GM19240 (cell line): ENCODE results near the gene DIPK2A.

ENCODE experiments used
- DNase-seq: peaks from one replicate; pipeline ENCODE4 v3.0.0; 2011; ENCODE audit warnings: low spot score; ENCODE audit not compliant: insufficient read length

DIPK2A gene, protein sequence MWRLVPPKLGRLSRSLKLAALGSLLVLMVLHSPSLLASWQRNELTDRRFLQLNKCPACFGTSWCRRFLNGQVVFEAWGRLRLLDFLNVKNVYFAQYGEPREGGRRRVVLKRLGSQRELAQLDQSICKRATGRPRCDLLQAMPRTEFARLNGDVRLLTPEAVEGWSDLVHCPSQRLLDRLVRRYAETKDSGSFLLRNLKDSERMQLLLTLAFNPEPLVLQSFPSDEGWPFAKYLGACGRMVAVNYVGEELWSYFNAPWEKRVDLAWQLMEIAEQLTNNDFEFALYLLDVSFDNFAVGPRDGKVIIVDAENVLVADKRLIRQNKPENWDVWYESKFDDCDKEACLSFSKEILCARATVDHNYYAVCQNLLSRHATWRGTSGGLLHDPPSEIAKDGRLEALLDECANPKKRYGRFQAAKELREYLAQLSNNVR

DNA sequence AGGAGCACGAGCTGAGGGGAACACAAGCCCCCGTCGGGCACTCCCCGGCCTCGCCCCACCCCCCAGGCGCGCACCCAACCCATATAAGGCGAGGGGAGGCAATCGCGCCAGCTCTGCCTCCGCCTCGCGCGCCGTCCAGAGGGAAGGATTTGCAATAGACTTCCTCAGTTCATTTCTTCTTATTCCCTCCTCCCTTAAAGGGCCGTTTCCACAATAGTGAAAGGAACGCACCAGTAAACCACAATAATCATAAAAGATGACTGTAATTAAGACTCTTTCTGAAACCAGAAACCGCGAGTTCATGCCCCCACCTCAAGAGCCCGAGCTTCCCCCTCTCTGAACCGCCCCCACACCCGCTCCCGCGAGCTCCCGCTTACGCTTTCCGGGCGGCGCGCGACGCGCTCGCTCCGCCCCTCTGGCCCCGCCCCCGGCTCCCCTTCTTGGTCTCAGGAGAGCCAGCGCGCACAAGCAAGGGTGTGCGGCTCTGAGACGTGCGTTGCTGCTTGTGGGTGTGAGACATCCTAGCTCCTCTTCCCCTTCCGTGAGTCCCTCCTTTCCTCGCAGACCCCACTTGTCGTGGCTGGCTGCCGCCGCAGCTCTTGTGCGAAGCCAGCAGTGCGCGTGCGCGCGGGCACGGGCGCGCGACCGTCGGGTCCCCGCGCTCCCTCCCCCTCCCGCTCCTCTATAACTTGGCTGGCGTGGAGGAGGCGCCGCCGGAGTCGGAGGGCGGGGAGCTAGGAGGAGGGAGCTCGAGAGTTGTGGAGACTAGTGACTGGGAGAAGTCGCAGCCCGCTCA lies at the start of gene DIPK2A:
DIPK2A (plus strand) TSS at position 465 of the 796 bp plus-strand sequence. CDS start 510 bp downstream, outside the sequence.
- DNase-seq, result peak; percentile 22

DNA sequence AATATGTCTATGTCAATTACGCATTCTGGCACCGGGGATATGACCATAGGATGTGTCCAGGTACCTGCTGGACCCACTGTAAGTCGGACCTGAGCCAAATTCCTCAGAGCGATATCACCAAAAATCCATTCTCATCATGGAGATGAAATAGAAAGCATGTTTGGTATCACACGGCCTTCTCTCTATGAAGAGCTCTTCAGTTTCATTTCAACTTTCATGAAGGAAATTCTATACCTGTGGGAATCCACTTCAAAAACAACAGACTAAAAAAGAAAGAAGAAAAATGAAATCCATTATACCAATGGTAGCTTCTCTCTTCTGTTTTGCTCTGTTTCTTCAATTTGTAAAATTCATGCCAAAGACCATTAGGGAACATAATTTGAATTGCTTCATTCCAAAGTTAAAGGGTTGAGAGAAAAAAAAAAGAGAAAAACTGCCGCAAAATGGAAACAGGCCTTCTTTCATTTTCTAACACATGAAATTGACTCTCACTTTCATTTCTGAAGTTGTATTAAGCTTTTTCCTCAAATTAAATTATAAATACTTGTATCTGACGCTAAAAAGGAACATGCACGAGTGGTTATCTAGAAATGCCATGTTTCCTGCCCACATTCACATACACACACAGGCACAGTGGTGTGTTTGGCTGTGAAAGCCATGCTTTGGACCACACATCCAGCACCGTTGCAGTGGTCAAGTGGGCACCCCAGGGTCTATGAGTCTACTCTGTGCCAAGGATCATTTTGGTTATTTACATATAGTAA lies 46.9 kb upstream of the DIPK2A start:
- no peak for DNase-seq

DNA sequence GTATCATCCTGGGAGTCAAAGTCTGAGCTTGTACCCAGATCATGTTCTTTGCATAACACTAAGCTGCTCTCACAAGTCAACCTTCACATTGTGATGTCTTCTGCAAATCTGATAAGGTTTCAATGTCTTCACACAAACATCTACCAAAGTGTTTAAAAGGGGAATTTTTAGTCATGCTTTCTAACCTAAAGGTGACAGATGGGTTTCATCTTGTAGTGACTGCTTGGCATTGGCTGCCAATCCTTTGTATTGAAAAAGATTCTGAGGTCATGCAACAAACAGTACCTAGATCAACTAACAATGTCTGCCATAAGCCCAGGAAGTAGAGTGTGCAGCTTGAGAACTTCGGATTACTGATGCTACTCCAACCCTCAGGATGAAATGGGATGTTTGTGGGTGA lies 43.6 kb upstream of the DIPK2A start:
- no peak for DNase-seq

DNA sequence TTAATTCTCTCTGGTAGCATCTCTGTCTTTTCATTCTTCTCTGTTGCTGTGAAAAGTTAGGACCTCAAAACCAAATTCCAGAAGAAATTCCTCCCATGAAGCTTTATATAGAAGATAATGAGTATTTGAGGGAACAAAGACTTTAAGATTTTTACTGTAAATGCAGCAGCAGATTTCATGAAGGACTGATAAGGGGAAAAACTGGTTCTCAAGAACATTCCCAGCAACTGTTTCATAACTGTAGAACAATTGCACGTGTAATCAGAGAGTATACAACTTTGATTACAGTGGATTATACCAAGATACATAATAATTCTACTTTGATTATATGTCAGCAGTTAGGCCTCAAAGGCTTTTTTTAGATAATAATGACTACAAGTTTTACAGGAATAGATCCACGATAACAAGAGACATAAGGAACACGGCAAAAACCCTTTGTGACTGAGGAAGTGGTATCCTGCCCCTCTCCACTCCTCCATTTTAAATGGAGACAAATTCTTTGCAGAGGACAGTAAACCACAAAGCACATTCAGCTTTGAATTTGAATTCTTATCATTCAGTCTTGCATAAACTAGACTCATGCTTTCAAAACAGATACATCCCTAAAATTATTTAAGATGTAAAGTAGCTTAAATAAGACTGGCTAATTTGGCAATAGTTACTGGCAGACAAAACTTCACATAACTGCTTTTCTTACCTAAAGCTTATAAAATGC lies 42.9 kb upstream of the DIPK2A start:
- DNase-seq, result no peak

DNA sequence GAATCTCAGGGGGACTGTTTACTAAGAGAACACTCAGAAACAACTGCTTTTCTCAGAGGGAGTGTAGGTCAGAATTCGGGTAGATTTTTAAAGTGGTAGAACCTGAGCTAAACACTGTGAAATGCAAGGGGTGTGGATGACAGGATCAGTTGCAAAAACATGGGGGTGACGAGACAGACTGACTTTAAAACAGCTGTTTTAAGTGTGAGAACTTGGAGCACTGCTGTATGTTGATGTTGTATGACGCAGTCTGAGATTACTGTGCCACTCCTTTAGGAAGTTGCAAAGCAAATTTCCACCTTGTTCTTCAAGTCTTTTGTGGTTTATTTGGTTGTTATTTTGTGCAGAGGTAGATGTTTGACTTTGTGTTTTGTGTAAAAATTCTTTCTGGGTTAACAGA lies 36.8 kb upstream of the DIPK2A start:
- no peak for DNase-seq

DNA sequence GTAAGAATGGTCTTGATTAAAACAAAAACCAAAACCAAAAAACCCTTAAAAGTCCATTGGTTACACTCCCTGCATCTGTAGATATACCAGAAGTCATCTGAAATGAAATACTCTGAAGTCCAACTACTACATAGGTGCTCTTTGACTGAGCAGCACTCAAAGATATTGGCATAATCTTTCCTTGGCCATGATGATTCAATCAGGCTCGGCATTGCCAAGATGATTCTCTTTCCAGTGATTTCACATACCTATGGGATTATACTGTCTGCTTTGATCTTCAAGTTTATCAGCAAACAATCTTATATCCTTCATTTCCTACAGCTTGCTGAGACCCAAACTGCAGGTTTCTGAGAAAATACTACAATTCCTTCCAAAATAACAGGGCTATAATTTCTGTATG lies 35.9 kb upstream of the DIPK2A start:
- DNase-seq, result no peak

DNA sequence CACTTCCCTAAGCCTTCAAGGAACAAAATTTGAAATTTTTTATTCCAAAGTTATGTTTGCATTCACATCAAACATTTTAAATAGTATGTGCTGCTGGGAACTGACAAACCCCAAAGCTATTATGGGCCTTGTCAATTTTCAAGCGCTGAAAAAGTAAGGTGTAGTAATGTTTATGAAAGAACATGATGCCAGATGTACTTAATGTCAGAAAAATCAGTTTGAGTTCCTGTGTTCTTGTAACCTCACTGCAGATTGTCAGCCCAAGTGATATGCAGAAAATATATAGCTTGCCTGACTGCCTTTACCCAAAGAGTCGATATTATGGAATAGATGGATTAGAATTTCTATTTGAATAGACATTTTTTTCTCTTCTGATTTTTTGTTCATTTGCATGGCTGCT lies 20.8 kb upstream of the DIPK2A start:
- no peak for DNase-seq

DNA sequence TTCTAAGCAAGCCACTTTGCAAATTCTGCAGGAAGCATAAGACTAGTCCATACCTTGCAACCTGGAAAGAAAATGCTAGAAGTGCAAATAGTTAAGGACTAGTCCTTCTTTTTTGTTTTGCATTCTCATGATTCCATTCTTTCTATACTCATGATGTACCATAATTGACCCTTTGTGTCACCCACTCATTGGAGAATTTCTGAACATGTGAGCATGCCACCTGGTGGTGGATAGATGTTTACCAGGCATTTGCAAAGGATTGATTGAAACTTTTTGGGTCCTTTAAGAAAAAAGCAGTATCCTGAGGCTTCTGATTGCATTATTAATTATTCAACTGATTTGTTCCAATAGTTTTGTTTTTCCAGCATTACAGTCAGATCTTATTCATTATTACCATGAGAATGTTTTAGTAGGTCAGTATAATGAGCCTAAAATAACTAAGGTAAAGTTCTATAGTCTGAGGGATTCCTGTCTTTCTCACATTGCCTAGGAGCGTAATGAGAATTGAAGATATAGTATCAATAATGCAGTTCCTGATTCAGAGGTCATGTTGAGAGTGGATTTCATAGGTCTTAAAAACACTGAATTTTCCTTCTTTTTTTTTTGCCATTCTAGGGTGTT lies 20.2 kb upstream of the DIPK2A start:
- no peak for DNase-seq

DNA sequence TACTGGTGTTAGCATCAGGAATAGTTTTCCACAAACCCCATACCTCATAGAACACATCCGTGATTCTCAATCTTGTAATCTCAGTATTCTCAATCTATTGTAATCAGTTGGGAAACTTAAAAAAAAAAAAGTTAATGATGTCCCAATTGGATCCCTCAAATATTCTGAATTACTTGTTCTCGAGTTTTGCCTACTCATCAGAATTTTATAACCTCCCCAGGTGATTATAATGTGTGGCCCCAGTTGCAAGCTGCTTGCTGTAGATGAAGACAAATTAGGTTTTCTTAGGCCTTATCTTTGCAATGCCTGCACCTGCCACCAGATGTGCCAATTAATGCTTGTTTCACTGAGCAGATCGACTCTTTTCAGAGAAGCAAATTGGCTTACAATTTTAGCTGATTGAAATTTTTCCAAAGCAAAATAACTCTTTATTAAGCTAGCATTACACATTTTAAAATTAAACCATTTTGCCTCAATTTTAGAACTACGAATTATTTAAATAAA lies 19.0 kb upstream of the DIPK2A start:
- no peak for DNase-seq

DNA sequence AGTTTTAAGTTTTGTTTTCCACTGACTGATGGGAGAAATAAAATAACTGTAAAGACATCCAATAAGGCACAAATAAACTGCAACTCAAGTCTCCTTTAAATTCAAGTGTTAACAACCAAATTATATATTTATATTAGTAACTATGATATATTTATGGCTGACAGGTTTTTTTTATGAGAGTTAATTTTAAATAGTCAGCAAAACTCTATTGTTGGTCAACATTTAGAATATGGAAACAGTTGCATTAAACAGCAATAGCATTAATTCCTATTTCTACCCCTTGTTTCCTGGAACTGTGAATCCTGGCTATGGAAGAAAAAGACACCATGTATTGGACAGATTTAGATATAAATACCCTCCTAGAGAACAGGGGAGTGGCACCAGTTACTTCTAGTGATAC lies 16.5 kb upstream of the DIPK2A start:
- no peak for DNase-seq

DNA sequence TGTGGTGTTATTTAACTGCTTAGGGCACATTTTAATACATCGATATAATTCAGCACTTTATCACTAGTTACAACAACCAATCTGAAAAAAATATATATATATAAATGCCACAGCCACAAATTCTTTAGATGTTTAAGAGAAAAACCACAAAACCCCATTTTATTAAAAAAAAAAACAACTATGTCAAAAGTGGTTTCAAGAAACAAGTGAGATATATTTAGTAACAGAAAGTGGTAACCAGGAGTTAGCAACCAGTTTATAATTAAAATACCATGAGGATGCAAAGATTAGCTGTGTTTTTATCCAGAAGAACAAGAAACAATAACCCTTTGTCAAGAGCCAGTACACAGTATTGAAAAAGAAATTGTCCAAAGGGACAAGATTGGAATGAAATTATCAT lies 14.8 kb upstream of the DIPK2A start:
- DNase-seq, result no peak

DNA sequence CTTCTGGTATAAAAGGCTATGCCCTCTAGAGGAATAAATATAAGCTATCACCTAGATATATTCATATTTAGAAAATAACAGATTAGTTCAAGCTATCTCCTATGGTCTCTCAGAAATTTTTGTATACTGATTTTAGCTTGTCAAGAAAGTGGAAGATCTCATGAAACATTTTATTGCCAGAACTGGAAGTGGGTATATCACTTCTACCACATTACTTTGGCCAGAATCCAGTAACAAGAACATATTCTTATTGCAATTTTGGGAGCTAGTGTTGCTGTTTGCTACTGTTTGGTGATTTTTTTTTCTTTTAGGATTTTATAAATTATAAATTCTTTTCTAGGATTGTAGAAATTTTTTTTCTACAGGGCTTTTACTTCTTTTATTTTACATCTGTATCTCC lies 14.2 kb upstream of the DIPK2A start:
- DNase-seq, result no peak

DNA sequence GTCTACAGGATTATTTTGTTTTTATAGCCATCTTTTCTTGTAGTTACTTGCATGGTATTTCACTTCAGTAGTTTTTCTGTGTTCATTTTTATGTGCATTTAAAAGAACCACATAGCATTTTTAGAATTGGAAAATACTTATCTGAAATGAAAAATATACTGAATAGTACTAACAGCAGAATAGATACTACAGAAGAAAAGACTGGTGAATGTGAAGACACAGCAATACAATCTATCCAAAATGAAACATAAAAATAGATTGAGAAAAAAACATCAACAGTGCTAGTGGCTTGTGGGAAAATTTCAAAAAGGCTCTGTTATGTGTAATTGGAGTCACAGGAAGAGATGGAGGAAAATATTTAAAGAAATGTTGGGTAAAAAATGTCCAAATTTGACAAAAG lies 12.7 kb upstream of the DIPK2A start:
- DNase-seq, result no peak

DNA sequence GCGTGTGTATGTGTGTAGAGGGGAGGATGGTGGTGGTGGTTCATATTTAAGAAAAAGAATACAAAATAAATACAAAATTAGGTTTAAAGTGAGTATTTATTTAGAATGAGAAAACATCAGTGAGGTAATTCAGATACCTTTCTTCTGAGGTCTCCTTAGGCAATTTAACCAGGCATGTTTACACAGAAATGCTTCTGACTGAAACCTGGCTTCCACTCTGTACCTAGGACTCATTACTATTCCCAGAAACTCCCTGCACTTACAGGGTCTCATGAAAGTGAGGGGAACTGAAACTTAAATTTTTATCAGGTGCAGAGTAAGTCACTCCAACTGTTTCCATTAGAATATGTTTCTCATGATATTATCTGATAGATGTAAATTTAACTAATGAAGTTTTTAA lies 10.3 kb upstream of the DIPK2A start:
- no peak for DNase-seq

DNA sequence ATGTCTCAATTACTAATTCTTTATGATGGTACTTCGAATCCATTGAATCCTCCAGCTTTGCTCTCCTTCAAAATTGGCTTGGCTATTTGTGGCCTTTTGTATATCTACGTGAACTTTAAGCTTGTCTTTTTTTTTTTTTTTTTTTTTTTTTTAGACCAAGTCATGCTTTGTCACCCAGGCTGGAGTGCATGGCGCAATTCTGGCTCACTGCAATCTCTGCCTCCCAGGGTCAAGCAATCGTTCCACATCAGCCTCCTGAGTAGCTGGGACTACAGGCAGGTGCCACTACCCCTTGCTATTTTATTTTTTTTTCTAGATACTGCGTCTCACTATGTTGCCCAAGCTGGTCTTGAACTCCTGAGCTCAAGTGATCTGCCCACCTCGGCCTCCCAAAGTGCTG lies 7.7 kb upstream of the DIPK2A start:
- DNase-seq, result no peak

DNA sequence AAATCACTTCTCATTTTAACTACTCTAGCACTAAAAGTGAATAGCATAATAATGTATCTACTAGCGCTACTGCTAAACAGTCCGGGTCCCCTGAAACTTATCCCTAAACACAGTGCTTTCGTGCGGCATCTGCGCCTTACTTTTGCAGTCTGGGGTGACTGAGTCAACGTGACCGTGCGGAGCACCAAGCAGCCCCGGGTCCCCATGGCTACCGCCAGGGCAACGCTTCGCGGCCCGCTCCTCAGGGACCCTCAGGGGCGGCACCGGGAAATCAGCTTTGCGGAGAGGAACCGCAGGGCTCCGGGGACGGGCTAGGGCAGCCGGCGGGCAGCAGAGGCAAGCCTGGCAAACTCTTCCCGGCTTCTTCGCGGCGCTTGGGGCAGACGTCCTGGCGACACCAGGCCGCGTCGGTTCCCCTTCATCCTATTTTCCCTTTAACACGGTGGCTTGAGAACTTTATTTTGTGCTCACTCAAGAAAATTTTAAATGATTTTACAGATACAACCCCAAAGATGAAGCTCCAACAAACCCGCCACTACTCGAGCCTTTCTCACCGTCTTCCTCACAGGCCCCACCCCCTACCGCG lies 757 bp upstream of the DIPK2A start:
- DNase-seq, result no peak

DNA sequence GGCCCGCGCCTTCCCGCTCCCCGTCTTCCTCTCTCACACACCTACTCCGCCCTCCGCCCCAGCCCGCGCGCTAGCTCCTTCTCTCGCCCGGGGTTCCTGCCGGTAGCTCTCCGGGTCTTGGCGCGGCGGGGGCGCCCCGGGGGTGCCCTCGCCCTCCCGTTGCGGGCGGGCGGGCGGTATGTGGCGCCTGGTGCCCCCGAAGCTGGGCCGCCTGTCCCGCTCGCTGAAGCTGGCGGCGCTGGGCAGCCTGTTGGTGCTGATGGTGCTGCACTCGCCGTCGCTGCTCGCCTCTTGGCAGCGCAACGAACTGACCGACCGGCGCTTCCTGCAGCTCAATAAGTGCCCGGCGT lies 507 bp downstream of the DIPK2A start:
- DNase-seq, result no peak

DNA sequence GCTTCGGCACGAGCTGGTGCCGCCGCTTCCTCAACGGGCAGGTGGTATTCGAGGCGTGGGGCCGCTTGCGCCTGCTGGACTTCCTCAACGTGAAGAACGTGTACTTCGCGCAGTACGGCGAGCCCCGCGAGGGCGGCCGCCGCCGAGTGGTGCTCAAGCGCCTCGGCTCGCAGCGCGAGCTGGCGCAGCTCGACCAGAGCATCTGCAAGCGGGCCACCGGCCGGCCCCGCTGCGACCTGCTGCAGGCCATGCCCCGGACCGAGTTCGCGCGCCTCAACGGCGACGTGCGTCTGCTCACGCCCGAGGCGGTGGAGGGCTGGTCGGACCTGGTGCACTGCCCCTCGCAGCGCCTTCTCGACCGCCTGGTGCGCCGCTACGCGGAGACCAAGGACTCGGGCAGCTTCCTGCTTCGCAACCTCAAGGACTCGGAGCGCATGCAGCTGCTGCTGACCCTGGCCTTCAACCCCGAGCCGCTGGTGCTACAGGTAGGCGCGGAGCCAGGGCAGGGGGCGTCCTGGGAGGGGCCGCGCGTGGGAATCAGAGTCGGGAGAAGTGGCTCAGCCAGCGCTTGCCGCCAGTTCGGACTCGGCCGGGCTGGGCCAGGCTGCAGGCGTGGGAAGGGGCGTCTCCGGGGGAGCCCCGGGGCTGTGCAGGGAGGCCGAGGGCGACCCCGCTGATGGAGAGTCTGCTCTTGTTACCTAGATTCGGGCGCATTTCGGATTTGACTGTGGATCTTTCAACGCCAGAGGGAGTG lies 1.1 kb downstream of the DIPK2A start:
- DNase-seq, result no peak

DNA sequence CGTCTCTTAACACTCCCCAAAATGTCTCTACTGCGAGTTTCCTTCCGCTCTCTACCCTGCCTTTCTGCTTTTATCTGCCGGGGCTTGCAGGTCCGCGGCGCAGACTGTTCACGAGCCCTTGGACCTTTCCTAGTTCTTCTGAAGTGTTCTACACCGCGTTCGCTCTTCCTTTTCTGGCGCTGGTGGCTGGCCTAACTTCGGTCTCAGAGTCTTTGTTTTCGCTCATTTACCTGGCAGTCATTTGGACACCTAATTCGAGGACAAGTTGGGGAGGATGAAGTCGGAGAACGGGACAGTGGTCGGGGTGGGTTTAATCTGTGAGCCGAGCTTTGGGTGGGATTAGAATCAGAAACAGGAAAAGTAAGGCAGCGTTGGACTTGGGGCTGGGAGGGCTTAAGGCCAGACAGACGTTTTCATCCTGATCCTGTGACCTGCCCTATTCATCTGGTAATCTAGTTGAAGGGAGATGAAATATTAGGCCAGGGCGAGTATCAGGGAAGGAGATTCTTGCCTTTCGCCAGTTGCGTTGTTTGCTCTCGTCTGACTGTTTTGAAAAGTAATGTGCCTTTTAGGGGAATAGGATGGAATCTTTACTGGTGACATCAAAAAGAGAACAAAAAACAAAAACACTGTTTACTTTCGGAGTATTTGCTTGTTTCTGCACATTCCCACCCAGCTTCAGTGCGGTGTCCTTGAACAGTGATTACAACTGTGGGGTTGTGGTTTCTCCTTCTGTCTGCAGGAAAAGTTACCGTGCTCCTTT lies 1.8 kb downstream of the DIPK2A start:
- DNase-seq, result no peak
